H1 (cell line): ENCODE measurements around the gene MLLT6. TPM values are rescaled to one million over a fixed set of nuclear protein-coding genes. Genes with fewer than 3 reads are reported as not detected.

Experiments used
- CTCF ChIA-PET: fragments of 300-600 bp; sonication (Branson Sonifier 250); formaldehyde crosslinking; loops from one replicate; lab custom pipeline; 2021; ENCODE audit not compliant: partially characterized antibody; lab: Charles Lee
- POLR2A ChIA-PET: fragments of 300-600 bp; sonication (Branson Sonifier 250); formaldehyde crosslinking; loops from one replicate; lab custom pipeline; 2021; ENCODE audit warnings: inconsistent platforms; ENCODE audit not compliant: partially characterized antibody; lab: Charles Lee
- DNase-seq, 2 experiments: peaks; one replicate each; pipeline versions ENCODE4 v3.0.0 to v3.0.0-alpha.2; 2010 to 2022; ENCODE audit warnings: low spot score in 2 of 2, low read depth in 1 of 2, mixed read lengths in 1 of 2
- FAIRE-seq: peaks from 2 replicates; lab custom pipeline; 2011; peaks lifted over from hg19 to GRCh38; lab: Jason Lieb, UNC
- H2AFZ ChIP-seq: 2 replicates; pipeline ENCODE4 v1.8.1; 2012; ENCODE audit warnings: low read length, inconsistent platforms
- H2AK5ac ChIP-seq: 2 replicates; pipeline ENCODE4 v1.6.1; 2013; ENCODE audit warnings: low read depth, low read length
- H2BK120ac ChIP-seq: replicated peaks from 2 replicates; pipeline ENCODE3; 2013; ENCODE audit warnings: low read depth, low read length, inconsistent platforms
- H2BK12ac ChIP-seq: 2 replicates; pipeline ENCODE4 v1.6.1; 2013; ENCODE audit warnings: low read depth, low read length
- H2BK15ac ChIP-seq: 2 replicates; pipeline ENCODE4 v1.6.1; 2013; ENCODE audit warnings: low read length
- H2BK20ac ChIP-seq: 2 replicates; pipeline ENCODE4 v1.6.1; 2013; ENCODE audit warnings: low read length
- H2BK5ac ChIP-seq: 2 replicates; pipeline ENCODE4 v1.6.1; 2013; ENCODE audit warnings: low read depth, low read length
- H3K14ac ChIP-seq: 2 replicates; pipeline ENCODE4 v1.6.1; 2013; ENCODE audit warnings: inconsistent platforms; ENCODE audit not compliant: insufficient read length
- H3K18ac ChIP-seq: 2 replicates; pipeline ENCODE4 v1.6.1; 2013; ENCODE audit warnings: low read length; ENCODE audit errors: extremely low read depth
- H3K23ac ChIP-seq: 2 replicates; pipeline ENCODE4 v1.6.1; 2013; ENCODE audit warnings: inconsistent platforms; ENCODE audit not compliant: insufficient read length
- H3K23me2 ChIP-seq: 2 replicates; pipeline ENCODE4 v1.6.1; 2013; ENCODE audit warnings: low read depth, low read length
- H3K27ac ChIP-seq: 2 replicates; pipeline ENCODE4 v1.6.1; 2011; ENCODE audit warnings: low read depth, low read length, inconsistent platforms
- H3K27me3 ChIP-seq, 4 experiments: replicated peaks in 1 of 4; 1 replicate in 1 of 4; 2 replicates in 3 of 4; pipeline versions ENCODE4 v1.6.1 to v1.8.1; 2011 to 2013; ENCODE audit warnings: low read length in 3 of 4, mild to moderate bottlenecking in 3 of 4, inconsistent platforms in 2 of 4, mixed read lengths in 2 of 4, moderate library complexity in 1 of 4; ENCODE audit not compliant: control insufficient read depth in 3 of 4, insufficient read depth in 3 of 4; ENCODE audit errors: extremely low read depth in 1 of 4
- H3K36me3 ChIP-seq, 4 experiments: 2 replicates each; pipeline versions ENCODE4 v1.6.1 to v1.8.1; 2011 to 2013; ENCODE audit warnings: mild to moderate bottlenecking in 4 of 4, low read length in 3 of 4, moderate library complexity in 2 of 4, control low read depth in 1 of 4, inconsistent platforms in 1 of 4; ENCODE audit not compliant: insufficient read depth in 4 of 4, control insufficient read depth in 2 of 4
- H3K4ac ChIP-seq: replicated peaks from 2 replicates; pipeline ENCODE3; 2013; ENCODE audit warnings: low read length, low read depth, mixed read lengths, inconsistent platforms; ENCODE audit not compliant: insufficient read length
- H3K4me1 ChIP-seq, 4 experiments: replicated peaks in 1 of 4; 1 replicate in 1 of 4; 2 replicates in 3 of 4; pipeline versions ENCODE4 v1.6.1 to v1.8.1; 2011 to 2013; ENCODE audit warnings: low read length in 3 of 4, inconsistent platforms in 2 of 4, mixed read lengths in 1 of 4; ENCODE audit not compliant: insufficient read depth in 4 of 4, control insufficient read depth in 3 of 4
- H3K4me2 ChIP-seq, 2 experiments: 2 replicates each; pipeline versions ENCODE4 v1.6.1 to v1.8.1; 2011 to 2013; ENCODE audit warnings: low read depth in 2 of 2, low read length in 2 of 2, control low read depth in 1 of 2, inconsistent platforms in 1 of 2, mild to moderate bottlenecking in 1 of 2; ENCODE audit not compliant: insufficient read depth in 1 of 2
- H3K4me3 ChIP-seq, 4 experiments: fragments of 200-600, 300-600 bp in 1 of 4; sonication (generic), shearing (Covaris generic), sonication (Bioruptor Twin) in 1 of 4; 2 replicates each; pipeline versions ENCODE4 v1.5.1 to v1.8.1; 2011 to 2016; ENCODE audit warnings: low read length in 4 of 4, low read depth in 3 of 4, control low read depth in 2 of 4, inconsistent platforms in 2 of 4, mild to moderate bottlenecking in 2 of 4, mixed read lengths in 1 of 4, moderate library complexity in 1 of 4; ENCODE audit not compliant: insufficient read depth in 2 of 4; ENCODE audit errors: extremely low read depth in 1 of 4
- H3K56ac ChIP-seq: replicated peaks from 2 replicates; pipeline ENCODE3; 2013; ENCODE audit warnings: low read depth, mild to moderate bottlenecking, mixed read lengths, low read length, inconsistent platforms; ENCODE audit not compliant: insufficient read length
- H3K79me1 ChIP-seq: 2 replicates; pipeline ENCODE4 v1.6.1; 2013; ENCODE audit warnings: low read depth, low read length, control low read depth
- H3K79me2 ChIP-seq, 2 experiments: 2 replicates each; pipeline versions ENCODE4 v1.6.1 to v1.8.1; 2012 to 2013; ENCODE audit warnings: low read length in 2 of 2, mild to moderate bottlenecking in 2 of 2, inconsistent platforms in 1 of 2; ENCODE audit not compliant: insufficient read depth in 2 of 2, control insufficient read depth in 1 of 2
- H3K9ac ChIP-seq, 4 experiments: replicated peaks in 1 of 4; 1 replicate in 1 of 4; 2 replicates in 3 of 4; pipeline versions ENCODE4 v1.6.1 to v1.8.1; 2011 to 2013; ENCODE audit warnings: low read depth in 3 of 4, low read length in 3 of 4, control low read depth in 2 of 4, mild to moderate bottlenecking in 2 of 4, moderate library complexity in 2 of 4, inconsistent platforms in 1 of 4; ENCODE audit errors: extremely low read depth in 1 of 4
- H3K9me3 ChIP-seq, 2 experiments: 2 replicates each; pipeline versions ENCODE4 v1.6.1 to v1.8.1; 2012 to 2013; ENCODE audit warnings: mild to moderate bottlenecking in 2 of 2, moderate library complexity in 2 of 2, control low read depth in 1 of 2, inconsistent platforms in 1 of 2, low read depth in 1 of 2, low read length in 1 of 2, mixed read lengths in 1 of 2; ENCODE audit not compliant: insufficient read depth in 2 of 2
- H4K20me1 ChIP-seq, 2 experiments: replicated peaks in 1 of 2; 2 replicates each; pipeline versions ENCODE3 to v1.8.1; 2011 to 2013; ENCODE audit warnings: inconsistent platforms in 2 of 2, low read length in 2 of 2, mild to moderate bottlenecking in 1 of 2; ENCODE audit not compliant: insufficient read depth in 2 of 2, control insufficient read depth in 1 of 2
- H4K5ac ChIP-seq: 2 replicates; pipeline ENCODE4 v1.6.1; 2013; ENCODE audit warnings: low read length, low read depth, mixed read lengths, inconsistent platforms; ENCODE audit not compliant: insufficient read length
- H4K8ac ChIP-seq: 2 replicates; pipeline ENCODE4 v1.8.0; 2013; ENCODE audit warnings: mild to moderate bottlenecking, moderate library complexity, low read length, inconsistent platforms; ENCODE audit not compliant: insufficient read depth; ENCODE audit errors: extremely low read depth
- H4K91ac ChIP-seq: replicated peaks from 2 replicates; pipeline ENCODE3; 2013; ENCODE audit warnings: low read length, mixed read lengths, inconsistent platforms; ENCODE audit not compliant: insufficient read length
- BCL11A ChIP-seq, 2 experiments: IDR thresholded peaks; one replicate each; pipeline ENCODE4 v1.6.1; 2011; ENCODE audit warnings: low read depth in 2 of 2, low read length in 2 of 2, mild to moderate bottlenecking in 2 of 2
- JUND ChIP-seq: IDR thresholded peaks from 2 replicates; pipeline ENCODE4 v1.6.1; 2011; ENCODE audit warnings: mild to moderate bottlenecking, improper control_type of control experiment, low read length
- RBBP5 ChIP-seq: IDR thresholded peaks from 2 replicates; pipeline ENCODE4 v1.7.1; 2012; ENCODE audit warnings: low read depth, mild to moderate bottlenecking, inconsistent platforms, low read length, moderate library complexity, borderline replicate concordance
- SIX5 ChIP-seq: IDR thresholded peaks from 2 replicates; pipeline ENCODE4 v1.6.1; 2011; ENCODE audit warnings: mild to moderate bottlenecking, low read depth, low read length
- SP4 ChIP-seq: IDR thresholded peaks from 2 replicates; pipeline ENCODE4 v1.6.1; 2012; ENCODE audit warnings: low read length, inconsistent platforms
- SUZ12 ChIP-seq: fragments of 200-600 bp; sonication (generic); IDR thresholded peaks from 2 replicates; pipeline ENCODE4 v1.6.1; 2012; ENCODE audit warnings: mild to moderate bottlenecking, inconsistent platforms, low read length, moderate library complexity, mixed read lengths
- WGBS, 2 experiments: shearing (Covaris generic) in 1 of 2; methylation state at CpG; one replicate each; pipeline versions ENCODE4 v1.1.6 to v1.1.7; 2013 to 2015; ENCODE audit warnings: low lambda C conversion rate in 2 of 2, mixed read lengths in 2 of 2, inconsistent platforms in 1 of 2, low coverage in 1 of 2, missing lambda C conversion rate in 1 of 2; ENCODE audit not compliant: insufficient replicate concordance in 2 of 2, insufficient coverage in 1 of 2, insufficient read length in 1 of 2; ENCODE audit errors: extremely low coverage in 1 of 2, missing lambda C conversion rate in 1 of 2; 5-methylcytosine and 5-hydroxymethylcytosine counted together
- polyA plus RNA-seq, 7 experiments: library from polyadenylated mRNA; depleted of rRNA in 3 of 7; stranded (reverse) in 5 of 7; unstranded in 2 of 7; fragments of >200 nt in 5 of 7; fragments of 200-250 nt in 2 of 7; gene quantifications; 1 replicate in 5 of 7; 2 replicates in 1 of 7; 4 replicates in 1 of 7; pipeline versions ENCODE4 v1.2.1 to v1.2.3, GENCODE V29; 2011 to 2013; ENCODE audit warnings: missing spikeins in 2 of 7, mixed read lengths in 2 of 7
- total RNA-seq: library from RNA; stranded (reverse); fragmentation: NEBNext Ultra II Directional; extraction: Animal tissue kit (Norgen Biotek cat#: 25700); gene quantifications from 2 replicates; pipeline ENCODE4 v1.2.1, GENCODE V29; 2021
- TF ChIP-seq, protein P1 (sequence below): IDR thresholded peaks from 2 replicates; pipeline ENCODE4 v1.6.1; 2011; ENCODE audit warnings: low read depth, mild to moderate bottlenecking, low read length; ENCODE audit not compliant: insufficient read depth

MLLT6 gene
- total and polyA plus RNA-seq, 2 of the 8 experiments (the other 6 are each of a cell fraction or from before 2014, with no cell fraction given): 6.5 to 8.0 TPM

DNA sequence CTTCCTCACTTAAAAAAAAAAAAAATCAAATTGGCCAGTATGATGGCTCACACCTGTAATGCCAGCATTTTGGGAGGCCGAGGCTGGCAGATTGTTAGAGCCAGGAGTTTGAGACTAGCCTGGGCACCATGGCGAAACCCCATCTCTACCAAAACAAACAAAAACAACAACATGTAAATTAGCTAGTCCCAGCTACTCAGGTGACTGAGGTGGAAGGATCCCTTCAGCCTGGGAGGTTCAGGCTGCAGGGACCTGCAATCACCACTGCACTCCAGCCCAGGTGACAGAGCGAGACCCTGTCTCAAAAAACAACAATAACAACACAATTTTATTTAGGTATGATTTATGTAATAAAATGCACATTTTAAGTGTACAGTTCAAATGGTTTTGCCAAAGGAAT, 24.0 kb upstream of the MLLT6 start:
- 86% methylated on average over 3 of the region's 3 CpGs; no CpG with 5 or more reads in 1 of the 2 experiments for WGBS, 2 experiments
- no peak overlapping the region for H3K23ac ChIP-seq
- H3K14ac ChIP-seq: no peak overlapping the region
- H4K8ac ChIP-seq: no peak overlapping the region
- no peak overlapping the region for H3K4me3 ChIP-seq
- H4K20me1 ChIP-seq: no peaks in the 10 kb centered on the region
- no peak overlapping the region for H3K4ac ChIP-seq
- no peak overlapping the region for H3K9ac ChIP-seq
- POLR2A ChIA-PET: interaction anchor here (0.6 to 1.4 kb wide), 6 partner anchors 10 to 76 kb away, joined by 3 to 7 read pairs (median 4); partner anchors contain the start of genes MLLT6 and SRCIN1
- no peak overlapping the region for H3K18ac ChIP-seq
- no peak overlapping the region for H3K56ac ChIP-seq
- no peak for DNase-seq
- H4K91ac ChIP-seq: no peak overlapping the region
- no peak overlapping the region for H2BK12ac ChIP-seq
- H3K23me2 ChIP-seq: no peaks in the 10 kb centered on the region
- H4K5ac ChIP-seq: no peak overlapping the region
- no peak overlapping the region for H2AFZ ChIP-seq
- H3K27ac ChIP-seq: no peak overlapping the region
- H3K79me2 ChIP-seq: no peaks in the 10 kb centered on the region
- H3K27me3 ChIP-seq: peaks cover 4 to 17% (median 7%) of the 10 kb centered on the region in 4 experiments
- H2AK5ac ChIP-seq: no peak overlapping the region
- CTCF ChIA-PET: interaction anchor here (0.7 to 14.5 kb wide), 9 partner anchors 12 to 70 kb away, joined by 3 to 141 read pairs (median 4); partner anchors contain the start of gene CISD3
- no peaks in the 10 kb centered on the region for H3K9me3 ChIP-seq
- H3K36me3 ChIP-seq: no peaks in the 10 kb centered on the region
- no peak overlapping the region for H2BK15ac ChIP-seq
- H3K4me2 ChIP-seq: no peak overlapping the region
- H2BK5ac ChIP-seq: no peak overlapping the region
- no peaks in the 10 kb centered on the region for H3K79me1 ChIP-seq
- peaks cover 0 to 3% (median 0%) of the 10 kb centered on the region in 4 experiments; a peak in 1 of 7 replicates for H3K4me1 ChIP-seq
- no peak overlapping the region for H2BK20ac ChIP-seq
- no peak overlapping the region for H2BK120ac ChIP-seq
- FAIRE-seq: no peak
- no peak for TF ChIP-seq BCL11A (IDR thresholded peaks at IDR 0.05; ENCODE audit: low read depth in 2 of 2, low read length in 2 of 2)
- TF ChIP-seq JUND: no peak
- TF ChIP-seq RBBP5: no peak
- TF ChIP-seq SIX5: no peak
- TF ChIP-seq SUZ12: no peak
- no peak for TF ChIP-seq SP4
- TF ChIP-seq, protein P1, sequence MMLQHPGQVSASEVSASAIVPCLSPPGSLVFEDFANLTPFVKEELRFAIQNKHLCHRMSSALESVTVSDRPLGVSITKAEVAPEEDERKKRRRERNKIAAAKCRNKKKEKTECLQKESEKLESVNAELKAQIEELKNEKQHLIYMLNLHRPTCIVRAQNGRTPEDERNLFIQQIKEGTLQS: no peak
